ENCODE data around the gene TTLL9. TPM values are rescaled to one million over a fixed set of nuclear protein-coding genes. Genes with fewer than 3 reads are reported as not detected.

Gene TTLL9
- total RNA-seq, 1 experiment from 2014 or later, result not detected

GRCh38 chr20:31924561-31924960 is 54.1 kb downstream of the TTLL9 start:
- Histone ChIP-seq H3K27me3 (replicated peaks; ENCODE audit: insufficient read depth, low read depth, low read length, poor library complexity) (peaks cover 7% of the 10 kb centered on the region), H3K4me1 (ENCODE audit: insufficient read depth, low read length, poor library complexity, severe bottlenecking) (no peaks in the 10 kb centered on the region), H3K27ac (ENCODE audit: low read depth, low read length, poor library complexity, severe bottlenecking) (no peak overlapping the region), H3K4me3 (ENCODE audit: low read depth, low read length, poor library complexity, severe bottlenecking) (no peak overlapping the region), H3K36me3 (ENCODE audit: insufficient read depth, low read length, poor library complexity, severe bottlenecking) (no peaks in the 10 kb centered on the region), H3K9me3 (ENCODE audit: low read depth, low read length, poor library complexity, severe bottlenecking) (no peaks in the 10 kb centered on the region)
- ChIA-PET POLR2A (ENCODE audit: low non-redundant PET) (interaction anchor here (0.7 kb wide), 1 partner anchor 562 kb away, joined by 3 read pairs; no protein-coding TSS in a partner anchor), CTCF (no interaction called here)
- no TSS peak for BruUV-seq (replicated peaks)
- no peak for DNase-seq (ENCODE audit: low spot score)
- TF ChIP-seq EZH2 (IDR thresholded peaks at IDR 0.05; ENCODE audit: borderline replicate concordance, low read depth, low read length, poor library complexity, severe bottlenecking) (no peak), CTCF (conservative IDR thresholded peaks at IDR 0.05; ENCODE audit: low read depth, low read length) (no peak)
- intact Hi-C loops (cut with micrococcal nuclease; ENCODE audit: unreplicated experiment), result no loop called here

GRCh38 chr20:31925631-31926030 is 55.2 kb downstream of the TTLL9 start:
- no peak for DNase-seq (ENCODE audit: low spot score)
- no peak overlapping the region for H3K4me3 ChIP-seq (ENCODE audit: low read depth, low read length, poor library complexity, severe bottlenecking)
- H3K36me3 ChIP-seq (ENCODE audit: insufficient read depth, low read length, poor library complexity, severe bottlenecking), result no peaks in the 10 kb centered on the region
- H3K27ac ChIP-seq (ENCODE audit: low read depth, low read length, poor library complexity, severe bottlenecking), result no peak overlapping the region
- POLR2A ChIA-PET (ENCODE audit: low non-redundant PET), result no interaction called here
- TF ChIP-seq EZH2 (IDR thresholded peaks at IDR 0.05; ENCODE audit: borderline replicate concordance, low read depth, low read length, poor library complexity, severe bottlenecking) (no peak), CTCF (conservative IDR thresholded peaks at IDR 0.05; ENCODE audit: low read depth, low read length) (no peak)
- H3K9me3 ChIP-seq (ENCODE audit: low read depth, low read length, poor library complexity, severe bottlenecking), result no peaks in the 10 kb centered on the region
- intact Hi-C loops (cut with micrococcal nuclease; ENCODE audit: unreplicated experiment), result no loop called here
- H3K4me1 ChIP-seq (ENCODE audit: insufficient read depth, low read length, poor library complexity, severe bottlenecking), result no peaks in the 10 kb centered on the region
- H3K27me3 ChIP-seq (replicated peaks; ENCODE audit: insufficient read depth, low read depth, low read length, poor library complexity), result peaks cover 7% of the 10 kb centered on the region
- CTCF ChIA-PET, result no interaction called here
- no TSS peak for BruUV-seq (replicated peaks)

DNA sequence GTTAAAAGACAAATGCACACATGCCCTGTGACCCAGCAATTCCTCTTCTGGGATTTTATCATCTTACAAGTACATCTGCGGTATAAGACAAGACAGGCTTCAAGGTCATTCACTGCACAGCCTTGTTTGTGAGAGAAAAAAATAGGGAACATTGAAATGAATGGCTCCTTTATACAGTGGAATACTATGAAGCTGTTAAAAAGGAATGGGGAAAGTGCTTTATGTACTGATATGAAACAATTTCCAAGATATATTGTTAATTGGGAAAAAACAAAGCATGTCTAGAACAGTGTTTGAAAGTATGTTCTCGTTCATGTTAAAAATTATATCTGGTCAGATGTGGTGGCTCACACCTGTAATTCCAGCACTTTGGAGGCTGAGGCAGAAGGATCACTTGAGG is 56.1 kb downstream of the TTLL9 start:
- no peaks in the 10 kb centered on the region for H3K36me3 ChIP-seq (ENCODE audit: insufficient read depth, low read length, poor library complexity, severe bottlenecking)
- no peak overlapping the region for H3K27ac ChIP-seq (ENCODE audit: low read depth, low read length, poor library complexity, severe bottlenecking)
- H3K9me3 ChIP-seq (ENCODE audit: low read depth, low read length, poor library complexity, severe bottlenecking), result no peaks in the 10 kb centered on the region
- ChIA-PET CTCF (interaction anchor here (0.7 kb wide), 1 partner anchor 213 kb away, joined by 3 read pairs; no protein-coding TSS in a partner anchor), POLR2A (ENCODE audit: low non-redundant PET) (no interaction called here)
- H3K4me3 ChIP-seq (ENCODE audit: low read depth, low read length, poor library complexity, severe bottlenecking), result no peak overlapping the region
- peaks cover 7% of the 10 kb centered on the region for H3K27me3 ChIP-seq (replicated peaks; ENCODE audit: insufficient read depth, low read depth, low read length, poor library complexity)
- no peak for DNase-seq (ENCODE audit: low spot score)
- intact Hi-C loops (cut with micrococcal nuclease; ENCODE audit: unreplicated experiment), result no loop called here
- H3K4me1 ChIP-seq (ENCODE audit: insufficient read depth, low read length, poor library complexity, severe bottlenecking), result no peaks in the 10 kb centered on the region
- no TSS peak for BruUV-seq (replicated peaks)
- no peak for TF ChIP-seq CTCF (conservative IDR thresholded peaks at IDR 0.05; ENCODE audit: low read depth, low read length)
- no peak for TF ChIP-seq EZH2 (IDR thresholded peaks at IDR 0.05; ENCODE audit: borderline replicate concordance, low read depth, low read length, poor library complexity, severe bottlenecking)
